ENCODE data around the gene MGMT. TPM values are rescaled to one million over a fixed set of nuclear protein-coding genes. Genes with fewer than 3 reads are reported as not detected.

MGMT gene
- total and polyA plus RNA-seq, 9 of the 15 experiments (the other 6 are each of a cell fraction or from before 2014, with no cell fraction given): 0.03 to 0.29 (median 0.11) TPM; not detected in 4

- no peaks in the 10 kb centered on the region for H3K9me3 ChIP-seq (replicated peaks; ENCODE audit: control insufficient read depth, insufficient read depth, low read depth, low read length)
- intact Hi-C loops (cut with micrococcal nuclease) (no loop called here), in situ Hi-C loops (cut with MboI) (no loop called here)
- DNase-seq (ENCODE audit: extremely low read depth in 1 of 4, low spot score in 3 of 4): no peak
- POLR2A ChIA-PET: no interaction called here
- no peak for TF ChIP-seq DPF2 (IDR thresholded peaks at IDR 0.05)
- no peak for TF ChIP-seq RUNX1 (IDR thresholded peaks at IDR 0.05; ENCODE audit: low read depth)
- TF ChIP-seq MIER1 (IDR thresholded peaks at IDR 0.05; ENCODE audit: low read depth): no peak
- no peak overlapping the region for H3K4me2 ChIP-seq (ENCODE audit: insufficient read depth, low read length)
- FAIRE-seq: no peak
- CTCF ChIA-PET (ENCODE audit: low intra/inter-chr PET ratio): no interaction called here
- no peak for ATAC-seq
- H3K9ac ChIP-seq (ENCODE audit: insufficient read depth in 1 of 2, low read depth in 2 of 2, low read length in 2 of 2): no peak overlapping the region
- no peaks in the 10 kb centered on the region for H3K27me3 ChIP-seq (ENCODE audit: control insufficient read depth in 2 of 2, insufficient read depth in 2 of 2, low read length in 2 of 2)
- H3K4me1 ChIP-seq (replicated peaks in 1 of 2; ENCODE audit: control insufficient read depth in 2 of 2, insufficient read depth in 2 of 2, low read length in 2 of 2): no peaks in the 10 kb centered on the region; a peak in 1 of 5 replicates
- no peaks in the 10 kb centered on the region for H4K20me1 ChIP-seq (replicated peaks; ENCODE audit: control insufficient read depth, insufficient read depth, low read length)
- H3K4me3 ChIP-seq: no peak overlapping the region
- H3K9me1 ChIP-seq (ENCODE audit: control insufficient read depth, insufficient read depth, low read length): no peaks in the 10 kb centered on the region
- H3K36me3 ChIP-seq (ENCODE audit: control insufficient read depth, insufficient read depth, low read length): no peaks in the 10 kb centered on the region
- no peaks in the 10 kb centered on the region for H3K79me2 ChIP-seq (ENCODE audit: control insufficient read depth, insufficient read depth, low read length)
- no TSS peak for BruUV-seq (replicated peaks)
- H3K27ac ChIP-seq (ENCODE audit: extremely low read depth, low read depth, low read length): no peak overlapping the region
- H2AFZ ChIP-seq (ENCODE audit: low read depth, low read length): no peak overlapping the region
- WGBS (ENCODE audit: insufficient coverage, low coverage, missing lambda C conversion rate): 0% methylated on average over 10 of the region's 12 CpGs
Observed at GRCh38 chr10:129511758-129512157, 44.7 kb downstream of the MGMT start.

DNA sequence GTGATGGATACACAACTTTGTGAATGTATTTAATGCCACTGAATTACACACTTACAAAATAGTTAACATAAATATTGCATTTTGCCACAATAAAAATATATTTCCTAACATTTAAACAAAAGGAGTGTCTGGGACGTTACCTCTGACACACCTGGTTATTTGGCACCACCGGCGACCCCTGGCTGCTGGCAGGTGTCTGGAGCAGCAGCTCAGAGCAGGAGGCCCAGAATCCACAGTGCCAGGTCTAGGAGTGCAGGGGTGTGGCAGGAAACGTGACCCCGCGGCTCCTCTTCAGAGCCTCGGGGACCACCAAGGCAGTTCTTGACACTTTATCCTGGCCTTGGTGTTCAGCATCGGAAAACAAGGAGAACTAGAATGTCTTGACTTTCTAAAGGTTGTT is 46.3 kb downstream of the MGMT start:
- H3K27ac ChIP-seq (ENCODE audit: extremely low read depth, low read depth, low read length): no peak overlapping the region
- no peaks in the 10 kb centered on the region for H4K20me1 ChIP-seq (replicated peaks; ENCODE audit: control insufficient read depth, insufficient read depth, low read length)
- H3K9me1 ChIP-seq (ENCODE audit: control insufficient read depth, insufficient read depth, low read length): no peaks in the 10 kb centered on the region
- ATAC-seq (no peak), DNase-seq (ENCODE audit: extremely low read depth in 1 of 4, low spot score in 3 of 4) (no peak), FAIRE-seq (no peak)
- H3K36me3 ChIP-seq (ENCODE audit: control insufficient read depth, insufficient read depth, low read length): no peaks in the 10 kb centered on the region
- H2AFZ ChIP-seq (ENCODE audit: low read depth, low read length): no peak overlapping the region
- H3K27me3 ChIP-seq (ENCODE audit: control insufficient read depth in 2 of 2, insufficient read depth in 2 of 2, low read length in 2 of 2): no peaks in the 10 kb centered on the region
- WGBS (ENCODE audit: insufficient coverage, low coverage, missing lambda C conversion rate): 0% methylated on average over 8 of the region's 8 CpGs
- H3K79me2 ChIP-seq (ENCODE audit: control insufficient read depth, insufficient read depth, low read length): no peaks in the 10 kb centered on the region
- ChIA-PET POLR2A (interaction anchor here (0.7 kb wide), 1 partner anchor 421 kb away, joined by 3 read pairs; no protein-coding TSS in a partner anchor), CTCF (ENCODE audit: low intra/inter-chr PET ratio) (no interaction called here)
- intact Hi-C loops (cut with micrococcal nuclease): no loop called here
- H3K4me1 ChIP-seq (replicated peaks in 1 of 2; ENCODE audit: control insufficient read depth in 2 of 2, insufficient read depth in 2 of 2, low read length in 2 of 2): no peaks in the 10 kb centered on the region; a peak in 1 of 5 replicates
- H3K9ac ChIP-seq (ENCODE audit: insufficient read depth in 1 of 2, low read depth in 2 of 2, low read length in 2 of 2): no peak overlapping the region
- H3K9me3 ChIP-seq (replicated peaks; ENCODE audit: control insufficient read depth, insufficient read depth, low read depth, low read length): no peaks in the 10 kb centered on the region
- no peak overlapping the region for H3K4me2 ChIP-seq (ENCODE audit: insufficient read depth, low read length)
- TF ChIP-seq THRAP3 (IDR thresholded peaks at IDR 0.05; ENCODE audit: borderline replicate concordance) (no peak), ZNF696 (CRISPR knock-in tag; conservative IDR thresholded peaks at IDR 0.05) (no peak), KLF13 (tag; IDR thresholded peaks at IDR 0.05; ENCODE audit: borderline replicate concordance, low read depth) (no peak), ZNF175 (CRISPR knock-in tag; IDR thresholded peaks at IDR 0.05; ENCODE audit: low read depth) (no peak), ZHX1 (conservative IDR thresholded peaks at IDR 0.05; ENCODE audit: low read length) (no peak), CBX2 (IDR thresholded peaks at IDR 0.05; ENCODE audit: insufficient read depth, low read length, poor library complexity, severe bottlenecking) (no peak), KAT8 (IDR thresholded peaks at IDR 0.05; ENCODE audit: low read depth) (no peak), NCOA4 (IDR thresholded peaks at IDR 0.05; ENCODE audit: partially characterized antibody) (no peak)
- H3K4me3 ChIP-seq: no peak overlapping the region
- in situ Hi-C loops (cut with MboI): no loop called here
- BruUV-seq (replicated peaks): no TSS peak

Data from K562 (cell line).